Activated CD4-positive, alpha-beta T cell treated with anti-CD3 and anti-CD28 coated beads for 24 hours (primary cell): ENCODE data around the gene SMU1.
A peak's percentile ranks its signal among the peaks of the same experiment; 100 is the strongest.

Experiments used
- DNase-seq, 2 donors: peaks; one replicate each; pipeline ENCODE4 v3.0.0-alpha.2; 2020; ENCODE audit warnings: low read depth in 2 of 2

The SMU1 gene

DNA sequence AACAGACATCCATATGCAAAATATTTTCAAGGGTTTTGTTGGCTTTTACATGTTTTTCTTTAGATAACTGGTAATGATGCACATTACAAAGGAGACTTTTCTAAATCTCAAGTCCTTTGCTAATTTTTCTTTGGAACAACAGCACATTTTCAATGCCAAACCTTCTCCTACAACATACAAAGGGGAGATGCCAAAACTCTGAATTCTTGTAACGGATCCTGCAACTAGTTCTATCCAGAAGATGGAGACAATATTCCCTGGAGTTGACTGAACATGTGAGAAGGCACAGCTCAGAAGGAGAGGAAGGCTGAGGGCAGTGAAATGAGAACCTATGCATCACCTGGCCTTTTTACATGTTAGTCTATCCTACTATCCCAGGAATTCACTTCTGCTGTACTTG lies 30.4 kb downstream of the SMU1 start:
- DNase-seq, result no peak

DNA sequence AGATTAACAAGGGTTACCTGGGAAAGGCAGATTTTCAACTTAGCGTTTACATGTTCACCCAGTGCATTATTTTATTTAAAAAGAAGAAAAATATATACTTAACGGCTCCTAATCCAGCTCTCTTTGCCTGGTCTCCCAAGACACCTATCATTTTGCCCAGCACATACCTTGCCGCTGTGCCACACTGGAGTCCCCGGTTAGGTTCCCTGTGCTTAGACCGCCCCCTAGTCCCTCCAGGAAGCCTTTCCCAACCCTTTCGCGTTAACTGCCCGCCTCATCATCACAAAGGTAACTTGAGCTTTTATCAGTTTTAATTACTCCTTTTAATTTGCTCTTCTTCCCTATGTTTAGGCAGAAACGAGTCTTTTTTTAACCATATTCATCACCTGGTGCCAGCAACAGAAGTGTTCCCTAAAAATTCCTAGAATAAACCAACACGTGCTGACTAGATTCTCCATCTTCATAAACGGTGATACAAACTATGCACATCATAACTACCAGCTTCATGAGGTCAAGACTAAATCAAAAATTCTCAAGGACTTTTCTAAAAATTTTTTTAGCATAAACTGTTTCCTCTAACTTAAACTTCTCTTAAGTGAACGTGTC lies 31.7 kb downstream of the SMU1 start:
- no peak for DNase-seq

DNA sequence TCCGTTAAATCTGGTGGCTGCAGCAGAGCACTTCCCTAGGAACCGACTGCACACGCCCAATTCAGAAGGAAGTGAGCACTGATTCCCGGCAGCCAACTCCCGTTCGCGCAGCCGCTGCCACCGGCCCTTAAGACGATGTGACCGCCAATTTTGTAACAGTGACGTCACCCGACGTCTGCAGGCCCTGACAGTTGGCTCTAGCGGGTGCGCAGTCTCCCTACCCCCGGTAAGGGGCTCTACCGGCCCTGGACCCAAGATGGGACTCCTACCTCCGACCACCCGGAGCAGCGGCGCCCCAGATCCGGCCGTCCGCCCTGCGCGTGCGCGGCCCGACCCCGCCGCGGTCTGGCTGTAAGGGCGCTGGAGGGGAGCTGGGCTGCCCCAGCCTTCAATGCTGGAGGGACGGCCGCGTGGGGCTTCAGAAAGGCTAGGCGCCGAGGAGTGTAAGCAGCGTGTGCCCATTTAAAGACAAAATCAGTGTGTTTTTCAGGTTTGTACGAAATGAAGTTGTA lies 32.3 kb downstream of the SMU1 start:
- peak; percentile 39 to 44 for DNase-seq

DNA sequence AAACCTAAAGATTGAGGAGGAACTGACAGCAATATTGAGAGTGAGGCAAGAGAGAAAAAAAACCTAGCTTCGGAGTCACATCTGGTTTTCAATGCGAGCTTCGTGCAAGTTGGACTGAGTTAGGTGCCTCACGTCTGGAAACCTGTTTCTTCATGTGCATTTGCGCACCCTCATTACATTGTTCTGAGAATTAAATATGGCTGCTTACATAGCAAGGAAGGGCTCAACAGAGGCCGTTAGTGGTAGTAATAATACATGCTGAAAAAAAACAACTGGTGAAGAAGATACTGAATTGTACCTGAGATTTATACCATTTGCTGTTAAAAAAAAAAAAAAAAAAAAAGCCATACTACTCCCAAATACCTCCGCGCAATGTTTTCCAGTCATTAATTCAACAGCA lies 32.8 kb downstream of the SMU1 start:
- no peak for DNase-seq

DNA sequence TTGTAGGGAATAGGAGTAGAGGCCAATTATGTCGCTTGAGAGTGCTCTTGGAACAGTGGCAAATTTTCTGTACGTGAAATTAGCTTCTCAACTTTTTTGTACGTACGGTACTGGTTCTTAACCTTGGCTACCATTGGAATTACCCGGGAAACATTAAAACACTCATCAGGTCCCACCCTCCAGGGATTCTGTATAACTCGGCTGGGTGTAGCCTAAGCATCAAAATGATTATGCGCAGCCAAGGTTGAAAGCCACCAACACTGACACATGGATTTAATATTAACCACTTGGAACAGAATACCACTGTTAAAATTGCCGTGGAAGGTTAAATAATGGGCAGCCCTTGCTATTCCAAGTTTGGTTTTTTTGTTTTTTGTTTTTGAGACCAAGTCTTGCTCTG lies 34.0 kb downstream of the SMU1 start:
- DNase-seq, result no peak

DNA sequence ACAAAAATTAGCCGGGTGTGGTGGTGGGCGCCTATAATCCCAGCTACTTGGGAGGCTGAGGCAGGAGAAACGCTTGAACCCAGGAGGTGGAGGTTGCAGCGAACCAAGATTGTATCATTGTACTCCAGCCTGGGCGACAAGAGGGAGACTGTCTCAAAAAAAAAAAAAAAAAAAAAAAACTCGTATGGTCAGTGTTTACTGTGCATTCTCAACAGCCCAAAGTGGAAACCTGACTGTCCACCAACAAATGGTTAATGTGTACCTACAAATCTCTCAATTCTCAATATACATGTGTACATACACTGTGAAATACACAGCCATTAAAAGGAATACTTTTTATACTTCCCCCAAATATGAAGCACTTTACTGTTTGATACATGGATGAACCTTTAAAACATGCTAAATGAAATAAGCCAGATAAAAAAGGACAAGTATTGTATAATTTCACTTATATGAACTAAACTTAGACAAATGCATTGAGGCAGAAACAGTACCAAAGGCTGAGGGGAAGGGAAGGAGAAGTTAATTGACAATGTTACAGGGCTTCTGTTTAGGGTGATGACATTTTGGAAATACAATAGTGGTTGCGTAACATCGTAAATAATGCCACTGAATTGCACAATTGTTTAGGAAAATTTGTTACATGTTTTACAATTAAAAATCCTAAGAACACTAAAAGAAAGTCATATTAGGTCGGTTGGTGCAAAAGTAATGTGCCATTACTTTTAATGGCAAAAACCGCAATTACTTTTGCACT lies 34.9 kb downstream of the SMU1 start:
- no peak for DNase-seq

DNA sequence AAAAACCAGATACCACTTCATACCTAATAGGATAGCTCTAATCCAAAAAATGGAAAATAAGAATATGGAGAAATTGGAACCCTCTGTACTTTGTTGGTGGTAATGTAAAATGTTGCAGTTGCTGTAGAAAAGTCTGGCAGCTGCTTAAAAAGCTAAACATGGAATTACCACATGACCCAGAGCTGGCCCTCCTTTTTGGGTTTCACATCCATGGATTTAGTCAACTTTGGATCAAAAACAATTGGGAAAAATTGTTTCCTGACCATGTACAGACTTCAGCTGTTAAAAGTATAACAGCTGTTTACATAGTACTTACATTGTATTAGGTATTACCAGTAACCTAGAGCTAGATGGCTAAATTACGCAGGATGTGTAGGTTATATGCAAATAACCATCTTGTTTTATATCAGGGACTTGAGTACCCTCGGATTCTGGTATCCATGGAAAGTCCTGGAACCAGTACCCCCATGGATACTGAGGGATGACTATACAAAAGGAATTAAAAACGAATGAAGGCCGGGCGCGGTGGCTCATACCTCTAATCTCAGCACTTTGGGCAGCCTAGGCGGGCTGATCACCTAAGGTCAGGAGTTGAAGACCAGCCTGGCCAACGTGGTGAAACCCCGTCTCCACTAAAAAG lies 35.6 kb downstream of the SMU1 start:
- no peak for DNase-seq

DNA sequence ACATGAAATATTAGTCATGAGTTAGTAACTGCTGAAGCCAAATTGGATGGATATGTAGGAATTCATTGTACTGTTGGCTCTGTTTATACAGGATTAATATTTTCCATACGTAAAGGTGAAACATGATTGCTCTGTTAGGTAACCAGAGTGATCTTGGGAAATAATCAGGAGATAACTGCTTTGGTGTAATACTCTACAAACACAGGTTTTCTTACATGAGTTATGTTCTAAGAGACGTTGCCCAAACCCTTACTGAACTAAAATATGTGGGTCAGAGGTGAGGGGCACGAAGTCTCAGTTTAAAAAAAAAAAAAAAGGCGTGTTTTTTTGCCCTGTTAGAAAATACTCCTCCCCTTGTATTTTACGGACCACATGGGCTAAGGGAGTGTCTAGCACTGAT lies 43.6 kb downstream of the SMU1 start:
- DNase-seq, result no peak

DNA sequence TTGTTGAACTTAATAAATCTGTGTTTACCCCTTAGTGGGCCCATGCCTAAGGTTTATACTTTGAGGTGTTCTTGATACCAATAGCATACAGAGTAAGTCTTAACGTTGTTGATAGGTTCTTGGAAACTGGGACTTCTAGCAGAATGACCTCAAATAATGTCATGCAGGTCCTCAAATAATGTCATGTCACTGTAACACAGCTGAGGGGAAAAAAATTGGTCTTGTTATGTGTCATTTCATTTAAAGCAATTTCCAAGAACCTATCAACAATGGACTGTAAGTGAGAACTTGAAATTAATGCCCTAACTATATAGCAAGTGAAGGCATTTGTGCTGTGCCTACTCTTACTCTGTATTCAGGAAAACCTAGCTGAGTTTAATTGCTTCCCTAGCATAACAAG lies 44.2 kb downstream of the SMU1 start:
- no peak for DNase-seq

DNA sequence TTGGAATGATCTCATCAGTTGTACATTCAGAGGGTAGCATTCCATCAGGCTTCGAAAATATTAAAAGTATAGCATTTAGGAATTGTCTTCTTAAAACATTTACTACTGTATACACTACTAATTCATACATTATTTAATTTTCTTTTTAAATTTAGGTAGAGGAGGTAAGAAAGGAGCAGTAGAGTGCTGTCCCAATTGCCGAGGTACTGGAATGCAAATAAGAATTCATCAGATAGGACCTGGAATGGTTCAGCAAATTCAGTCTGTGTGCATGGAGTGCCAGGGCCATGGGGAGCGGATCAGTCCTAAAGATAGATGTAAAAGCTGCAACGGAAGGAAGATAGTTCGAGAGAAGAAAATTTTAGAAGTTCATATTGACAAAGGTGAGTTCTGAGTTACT lies 46.2 kb downstream of the SMU1 start:
- no peak for DNase-seq

DNA sequence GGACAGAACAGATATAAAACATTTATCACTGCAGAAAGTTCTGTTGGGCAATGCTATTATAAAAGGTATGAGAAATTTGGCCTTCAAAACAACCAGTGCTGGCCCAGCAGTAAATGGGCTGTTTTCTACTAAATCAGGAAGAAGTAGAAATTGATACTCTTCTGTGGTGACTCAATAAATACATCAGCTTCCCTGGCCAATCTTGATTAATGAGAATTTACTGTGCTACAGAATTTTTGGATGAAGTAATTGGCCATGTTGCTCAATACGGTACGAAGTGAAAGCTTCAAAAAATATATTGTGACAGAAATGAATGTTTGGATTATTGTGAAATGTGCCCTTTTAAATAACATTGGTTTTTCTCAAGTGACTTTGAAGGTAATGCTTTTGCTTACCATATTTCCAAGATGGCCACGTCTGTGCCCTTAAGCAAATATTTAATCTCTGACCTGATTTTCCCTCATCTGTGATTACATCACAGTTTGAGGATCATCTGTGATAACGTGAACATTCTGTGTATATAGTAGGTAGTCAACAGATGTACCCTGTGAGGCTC lies 47.2 kb downstream of the SMU1 start:
- no peak for DNase-seq

DNA sequence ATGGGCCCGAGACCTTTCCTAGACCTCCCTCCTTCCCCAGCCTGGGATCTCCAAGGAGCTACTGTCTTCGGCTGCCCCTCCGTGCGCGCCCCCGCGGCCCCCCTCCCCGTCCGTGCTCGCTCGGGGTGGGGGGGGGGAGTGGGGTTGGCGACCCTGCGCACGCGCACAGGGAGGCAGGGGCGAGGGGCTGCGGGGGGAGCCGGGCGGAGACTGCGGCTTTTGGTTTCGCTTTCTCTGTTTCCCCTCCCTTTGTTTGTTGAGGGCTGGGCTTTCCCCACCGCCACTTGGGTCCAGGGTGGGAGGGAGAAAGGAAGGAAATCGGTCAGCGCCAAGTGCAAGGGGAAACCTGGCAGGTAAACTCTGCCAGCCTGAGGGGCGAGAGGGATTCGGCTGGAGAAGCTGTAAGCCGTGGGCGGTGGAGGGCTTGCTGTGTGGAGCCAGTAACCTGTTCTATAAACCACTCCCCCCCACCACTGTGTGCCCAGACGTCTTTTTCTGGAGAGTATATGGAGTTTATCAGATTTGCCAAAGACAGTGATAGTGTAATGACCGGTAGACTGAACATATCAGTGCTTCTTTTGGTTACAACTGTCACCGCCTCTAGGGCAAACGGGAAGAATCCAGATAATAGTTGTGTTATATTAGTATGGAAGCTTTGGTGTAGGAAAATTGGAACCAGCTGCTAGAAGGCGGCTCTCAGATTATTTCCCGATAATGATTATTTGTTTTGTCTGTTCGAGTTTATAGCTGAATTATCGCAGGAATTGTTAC lies 50.7 kb downstream of the SMU1 start:
- DNase-seq, result peak; percentile 58 to 70

DNA sequence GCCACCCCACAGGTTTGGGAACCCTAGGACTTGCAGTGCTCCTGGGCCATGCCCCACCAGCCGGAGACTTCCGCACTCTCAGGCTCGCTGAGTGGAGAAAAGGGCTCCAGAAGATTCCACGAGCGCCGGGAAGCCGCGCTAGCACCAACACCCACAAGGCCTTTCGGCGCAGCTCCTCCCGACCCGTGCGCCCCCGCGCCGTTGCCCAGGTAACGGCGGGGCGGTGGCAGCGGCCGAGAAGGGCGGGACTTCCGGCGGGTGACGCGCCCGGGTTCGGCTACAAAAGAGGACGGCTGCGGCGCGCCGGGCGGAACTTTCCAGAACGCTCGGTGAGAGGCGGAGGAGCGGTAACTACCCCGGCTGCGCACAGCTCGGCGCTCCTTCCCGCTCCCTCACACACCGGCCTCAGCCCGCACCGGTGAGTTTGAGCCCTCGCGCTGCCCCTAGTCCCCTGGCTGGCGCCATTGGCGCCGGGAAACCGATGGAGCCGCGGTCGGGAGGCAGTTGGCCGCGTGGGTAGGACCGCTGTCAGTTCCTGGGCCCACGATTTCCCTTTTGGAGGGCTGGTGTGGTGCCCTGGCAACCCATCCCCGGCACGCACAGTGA lies 51.4 kb downstream of the SMU1 start, which contains the start of gene DNAJA1:
Gene DNAJA1, plus strand, starts transcription at position 308 of the 606 bp plus-strand sequence. CDS start 1,212 bp downstream, outside the sequence.
- peak; percentile 91 to 95 for DNase-seq

DNA sequence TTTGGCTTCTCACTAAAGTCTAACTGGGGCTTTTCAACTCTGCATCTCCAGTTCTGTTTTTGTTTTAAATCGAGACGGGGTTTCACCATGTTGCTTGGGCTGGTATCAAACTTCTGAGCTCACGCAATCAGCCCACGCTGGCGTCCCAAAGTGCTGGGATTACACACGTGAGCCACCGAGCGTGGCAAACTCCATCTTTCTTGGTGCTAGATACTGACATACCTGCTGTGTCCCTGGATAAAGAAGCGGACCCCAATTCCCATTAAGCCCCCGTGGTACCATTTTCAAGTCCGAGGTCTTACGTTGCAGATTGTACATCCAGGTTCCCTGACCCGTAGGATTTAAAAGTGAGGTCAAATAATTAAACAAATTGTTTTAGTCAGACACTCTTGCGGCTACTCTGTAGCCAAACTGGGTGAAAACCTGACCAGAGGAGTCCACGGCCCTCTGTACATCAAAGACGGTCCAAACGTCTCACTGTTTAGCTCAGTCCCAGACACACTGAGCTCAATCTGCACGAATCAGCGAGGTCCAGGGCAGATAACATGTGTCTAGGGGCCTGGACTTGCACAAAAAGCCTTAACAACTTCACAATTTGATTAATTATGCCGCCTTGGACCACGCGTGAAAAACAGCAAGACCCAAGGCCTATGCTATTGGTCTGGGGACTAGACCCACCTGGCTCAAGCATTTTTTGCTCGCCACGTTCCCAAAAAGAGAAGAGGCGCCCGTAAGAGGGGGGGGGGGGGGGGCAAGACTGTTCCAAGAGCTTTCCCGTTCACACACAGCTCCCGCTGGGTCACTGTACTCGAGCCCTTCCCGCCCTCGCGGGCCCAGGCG lies 52.1 kb downstream of the SMU1 start:
- DNase-seq, result no peak

DNA sequence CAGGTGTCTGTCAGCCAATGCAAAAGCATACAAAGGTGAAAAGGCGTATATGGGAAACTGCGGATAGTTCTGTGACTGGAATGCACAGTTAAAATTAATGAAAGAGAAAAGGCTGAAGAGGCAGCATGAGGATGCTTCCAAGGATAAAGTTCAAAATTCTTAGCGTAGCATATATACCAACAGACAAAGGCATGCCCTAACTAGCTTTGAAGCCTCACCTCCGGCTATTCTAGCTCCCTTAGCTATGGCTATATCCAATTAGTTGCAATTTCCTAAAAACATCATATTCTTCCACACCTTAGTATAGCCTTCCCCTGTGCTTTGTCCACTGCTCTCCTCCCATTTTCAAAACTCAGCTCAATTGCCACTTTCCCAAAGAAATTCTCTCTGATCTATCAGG lies 52.8 kb downstream of the SMU1 start:
- no peak for DNase-seq

DNA sequence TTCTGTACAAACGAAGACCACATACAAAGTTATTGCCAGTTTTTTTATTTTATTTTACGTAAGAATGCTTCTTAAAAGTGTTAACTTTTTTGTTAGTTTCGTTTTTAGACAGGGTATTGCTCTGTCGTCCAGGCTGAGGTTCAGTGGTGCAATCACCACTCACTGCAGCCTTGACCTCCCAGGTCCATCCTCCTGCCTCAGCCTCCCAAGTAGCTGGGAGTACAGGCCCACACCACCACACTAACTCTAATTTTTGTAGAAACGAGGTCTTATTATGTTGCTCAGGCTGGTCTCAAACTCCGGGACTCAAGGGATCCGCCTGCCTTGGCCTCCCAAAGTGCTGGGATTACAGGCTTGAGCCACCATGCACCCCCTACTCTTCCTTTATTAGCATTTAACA lies 53.7 kb downstream of the SMU1 start:
- DNase-seq, result no peak

DNA sequence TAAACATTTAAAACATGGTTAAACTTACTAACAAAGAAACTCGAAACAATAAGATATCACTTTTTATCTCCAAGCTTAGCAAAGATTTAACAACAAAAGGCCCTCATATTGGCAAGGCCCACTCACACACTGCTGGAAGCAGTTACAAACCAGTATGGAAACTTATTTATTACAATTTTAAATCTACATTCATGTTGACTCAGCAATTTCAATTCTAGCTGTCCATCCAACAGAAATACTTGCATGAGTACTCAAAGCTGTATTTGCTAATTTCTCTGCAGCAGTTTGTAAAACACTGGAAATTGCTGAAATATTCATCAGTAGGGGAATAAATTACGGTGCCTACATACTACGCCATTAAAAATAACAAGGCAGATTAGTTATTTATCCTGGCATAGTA lies 54.2 kb downstream of the SMU1 start:
- no peak for DNase-seq

DNA sequence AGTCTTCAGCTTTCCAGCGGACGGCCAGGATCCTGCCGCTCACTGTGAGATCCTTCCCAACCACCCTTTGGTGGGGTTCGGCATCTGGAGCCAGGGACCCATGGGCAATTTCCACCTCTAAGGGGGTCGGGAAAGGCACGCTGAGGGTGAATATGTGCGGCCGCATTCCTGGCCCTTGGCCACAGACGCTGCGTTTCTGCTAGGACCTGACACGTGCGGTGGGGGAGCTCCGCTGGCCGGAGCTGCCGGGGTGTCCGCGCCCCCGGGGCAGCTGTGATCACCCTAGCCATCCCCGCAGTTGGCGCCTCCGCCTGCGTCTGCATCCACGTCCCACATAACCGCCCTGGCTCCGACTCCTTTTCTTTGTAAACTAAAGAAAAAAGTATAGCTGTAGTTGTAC lies 56.7 kb downstream of the SMU1 start:
- no peak for DNase-seq

DNA sequence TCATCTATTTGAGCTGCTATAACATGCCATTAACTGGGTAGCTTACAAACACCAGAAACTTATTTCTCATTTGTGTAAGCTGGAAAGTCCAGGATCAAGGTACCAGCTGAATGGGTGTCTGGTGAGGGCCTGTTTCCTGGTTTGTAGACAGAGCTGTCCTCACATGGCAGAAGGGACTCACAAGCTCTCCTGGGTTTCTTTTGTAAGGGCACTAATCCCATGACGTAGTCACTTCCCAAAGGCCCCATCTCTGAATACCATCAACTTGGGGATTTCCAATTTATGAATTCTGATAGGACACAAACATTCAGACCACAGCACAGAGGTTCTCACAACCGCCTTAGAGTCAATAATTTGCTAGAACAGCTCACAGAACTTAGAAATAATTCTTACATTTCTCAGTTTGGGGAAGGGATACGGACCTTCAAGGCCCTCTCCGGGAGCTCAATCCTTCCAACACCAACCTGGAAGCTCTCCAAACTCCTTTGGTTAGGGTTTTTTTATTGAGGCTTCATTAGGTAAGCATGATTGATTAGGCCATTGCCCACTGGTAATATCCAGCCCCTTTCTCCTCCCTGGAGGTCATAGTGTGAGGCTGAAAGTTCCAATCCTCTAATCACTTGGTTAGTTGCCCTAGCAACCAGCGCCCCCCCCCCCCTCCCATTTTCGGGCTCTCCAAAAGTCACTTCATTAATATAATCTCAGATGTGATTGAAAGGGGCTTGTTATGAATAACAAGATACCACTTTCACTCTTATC lies 59.0 kb downstream of the SMU1 start:
- no peak for DNase-seq

DNA sequence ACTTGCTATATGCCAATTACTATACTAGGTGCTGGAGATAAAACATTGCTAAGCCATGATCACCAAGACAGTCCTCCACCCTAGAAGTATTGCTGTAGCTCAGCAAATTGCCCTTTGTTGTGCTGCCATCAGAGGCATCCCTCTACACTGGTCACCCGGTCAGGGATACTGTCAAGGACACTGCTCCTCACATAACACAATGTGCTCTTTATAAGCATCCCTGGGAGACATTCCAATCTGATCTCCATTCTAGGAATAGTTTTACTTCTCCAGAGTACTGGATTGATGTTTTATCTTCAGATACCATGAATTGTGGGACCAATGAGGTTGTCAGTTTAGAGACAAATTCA lies 61.8 kb downstream of the SMU1 start:
- DNase-seq, result no peak
